ENCODE results near the gene PI4KA.
A peak's percentile ranks its signal among the peaks of the same experiment; 100 is the strongest.

Gene PI4KA

GRCh38 chr22:20783844-20784723, 74.5 kb downstream of the PI4KA start:
- Histone ChIP-seq H3K27ac (no peak overlapping the region), H3K9me3 (ENCODE audit: severe bottlenecking) (no peaks in the 10 kb centered on the region), H3K36me3 (peaks cover 25% of the 10 kb centered on the region), H3K4me3 (ENCODE audit: low read depth, low read length) (no peak overlapping the region), H3K27me3 (ENCODE audit: insufficient read depth, low read depth, severe bottlenecking) (no peaks in the 10 kb centered on the region)
- TF ChIP-seq, protein P1, sequence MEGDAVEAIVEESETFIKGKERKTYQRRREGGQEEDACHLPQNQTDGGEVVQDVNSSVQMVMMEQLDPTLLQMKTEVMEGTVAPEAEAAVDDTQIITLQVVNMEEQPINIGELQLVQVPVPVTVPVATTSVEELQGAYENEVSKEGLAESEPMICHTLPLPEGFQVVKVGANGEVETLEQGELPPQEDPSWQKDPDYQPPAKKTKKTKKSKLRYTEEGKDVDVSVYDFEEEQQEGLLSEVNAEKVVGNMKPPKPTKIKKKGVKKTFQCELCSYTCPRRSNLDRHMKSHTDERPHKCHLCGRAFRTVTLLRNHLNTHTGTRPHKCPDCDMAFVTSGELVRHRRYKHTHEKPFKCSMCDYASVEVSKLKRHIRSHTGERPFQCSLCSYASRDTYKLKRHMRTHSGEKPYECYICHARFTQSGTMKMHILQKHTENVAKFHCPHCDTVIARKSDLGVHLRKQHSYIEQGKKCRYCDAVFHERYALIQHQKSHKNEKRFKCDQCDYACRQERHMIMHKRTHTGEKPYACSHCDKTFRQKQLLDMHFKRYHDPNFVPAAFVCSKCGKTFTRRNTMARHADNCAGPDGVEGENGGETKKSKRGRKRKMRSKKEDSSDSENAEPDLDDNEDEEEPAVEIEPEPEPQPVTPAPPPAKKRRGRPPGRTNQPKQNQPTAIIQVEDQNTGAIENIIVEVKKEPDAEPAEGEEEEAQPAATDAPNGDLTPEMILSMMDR (IDR thresholded peaks at IDR 0.05; ENCODE audit: low read depth, low read length) = peak; percentile 74
- peak; percentile 58 for DNase-seq

- TF ChIP-seq, protein P1 (IDR thresholded peaks at IDR 0.05; ENCODE audit: low read depth, low read length) = no peak
- no peak overlapping the region for H3K27ac ChIP-seq
- H3K4me3 ChIP-seq (ENCODE audit: low read depth, low read length) = no peak overlapping the region
- H3K9me3 ChIP-seq (ENCODE audit: severe bottlenecking) = no peaks in the 10 kb centered on the region
- H3K27me3 ChIP-seq (ENCODE audit: insufficient read depth, low read depth, severe bottlenecking) = no peaks in the 10 kb centered on the region
- DNase-seq = no peak
- peaks cover 22% of the 10 kb centered on the region for H3K36me3 ChIP-seq
Observed at GRCh38 chr22:20783300-20783673, 75.3 kb downstream of the PI4KA start.

DNA sequence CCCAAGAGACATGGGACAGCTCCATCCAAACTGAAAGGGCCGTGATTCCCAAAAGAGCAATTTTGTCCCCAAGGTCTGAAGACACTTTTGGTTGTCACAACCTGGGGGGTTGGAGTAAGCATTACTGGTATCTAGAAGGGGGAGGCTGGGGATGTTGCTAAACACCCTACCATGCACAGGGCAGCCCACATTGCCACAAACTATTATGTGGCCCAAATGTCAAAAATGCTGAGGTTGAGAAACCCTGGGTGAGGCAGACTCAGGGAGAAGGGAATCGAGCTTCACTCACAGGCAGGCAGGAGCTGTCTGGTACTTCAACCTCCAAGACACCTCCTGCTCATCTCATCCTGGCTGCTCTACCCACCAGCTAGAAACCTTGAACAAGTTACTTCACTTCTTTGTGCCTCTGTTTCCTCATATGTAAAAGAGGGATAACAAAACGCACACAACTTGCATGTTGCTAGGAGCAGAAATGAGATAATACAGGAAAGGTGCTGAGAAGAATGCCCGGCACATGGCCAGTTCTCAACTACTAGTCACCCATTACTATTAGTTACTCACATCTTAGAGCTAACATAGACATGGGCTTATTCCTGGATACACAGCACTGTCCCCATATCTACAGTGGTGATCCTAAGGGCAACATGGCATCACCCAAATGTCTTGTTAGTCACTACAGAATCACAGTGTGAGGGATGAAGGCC, 75.9 kb downstream of the PI4KA start:
- DNase-seq = no peak
- H3K9me3 ChIP-seq (ENCODE audit: severe bottlenecking) = no peaks in the 10 kb centered on the region
- H3K36me3 ChIP-seq = peaks cover 17% of the 10 kb centered on the region
- H3K27ac ChIP-seq = no peak overlapping the region
- TF ChIP-seq, protein P1 (IDR thresholded peaks at IDR 0.05; ENCODE audit: low read depth, low read length) = no peak
- no peak overlapping the region for H3K4me3 ChIP-seq (ENCODE audit: low read depth, low read length)
- H3K27me3 ChIP-seq (ENCODE audit: insufficient read depth, low read depth, severe bottlenecking) = no peaks in the 10 kb centered on the region

GRCh38 chr22:20782083-20782482, 76.5 kb downstream of the PI4KA start:
- Histone ChIP-seq H3K9me3 (ENCODE audit: severe bottlenecking) (no peaks in the 10 kb centered on the region), H3K27ac (no peak overlapping the region), H3K36me3 (peaks cover 12% of the 10 kb centered on the region), H3K27me3 (ENCODE audit: insufficient read depth, low read depth, severe bottlenecking) (no peaks in the 10 kb centered on the region), H3K4me3 (ENCODE audit: low read depth, low read length) (no peak overlapping the region)
- TF ChIP-seq, protein P1 (IDR thresholded peaks at IDR 0.05; ENCODE audit: low read depth, low read length) = no peak
- no peak for DNase-seq

GRCh38 chr22:20781272-20781990, 77.2 kb downstream of the PI4KA start:
- Histone ChIP-seq H3K36me3 (peaks cover 12% of the 10 kb centered on the region), H3K9me3 (ENCODE audit: severe bottlenecking) (no peaks in the 10 kb centered on the region)

More at GRCh38 chr22:20781272-20781990, 77.2 kb downstream of the PI4KA start:
- TF ChIP-seq, protein P1 (IDR thresholded peaks at IDR 0.05; ENCODE audit: low read depth, low read length) = no peak
- DNase-seq = no peak
- Histone ChIP-seq H3K27ac (no peak overlapping the region), H3K4me3 (ENCODE audit: low read depth, low read length) (no peak overlapping the region), H3K27me3 (ENCODE audit: insufficient read depth, low read depth, severe bottlenecking) (no peaks in the 10 kb centered on the region)

All from WERI-Rb-1 (cell line).